ENCODE measurements around the gene ALDH6A1.
"Not testable (repeated sequence)": the region's sequence is repeated elsewhere in the genome, so short reads cannot be mapped to it uniquely, and the experiment has no call there.

Gene ALDH6A1
- total RNA-seq = 8.1 to 39.3 (median 17.5) reads per million in 9 experiments

GRCh38 chr14:74084277-74085046, at the start of gene ALDH6A1, which contains the start of gene LIN52:
Gene ALDH6A1 (minus strand): TSS chr14:74084453. CDS start chr14:74084394, 59 bp downstream.
Gene LIN52 (plus strand): TSS chr14:74084956. CDS start chr14:74084975, 19 bp downstream.
- Mint-ChIP-seq H3K4me3 (peak within 1 kb of the TSS; percentile 94 to 96), H3K27me3 (no peaks in the 10 kb centered on the region), H3K9me3 (no peaks in the 10 kb centered on the region), H3K27ac (peak within 1 kb of the TSS; percentile 91 to 95), H3K36me3 (ENCODE audit: insufficient read depth) (peaks cover 13% of the 10 kb centered on the region), H3K4me1 (ENCODE audit: low read depth in 2 of 2) (peaks cover 21 to 34% of the 10 kb centered on the region in 2 donors)
- ATAC-seq (replicated peaks) = peak; percentile 87
- peak; percentile 100 for DNase-seq

- peaks cover 0 to 4% of the 10 kb centered on the region in 2 donors for H3K4me1 Mint-ChIP-seq (ENCODE audit: low read depth in 2 of 2)
- no peaks in the 10 kb centered on the region for H3K9me3 Mint-ChIP-seq
- H3K27ac Mint-ChIP-seq = peak overlapping the region in 1 of 2 donors; percentile 36
- no peaks in the 10 kb centered on the region for H3K27me3 Mint-ChIP-seq
- no peak for ATAC-seq (replicated peaks)
- no peak for DNase-seq
- no peak overlapping the region for H3K4me3 Mint-ChIP-seq
- H3K36me3 Mint-ChIP-seq (ENCODE audit: insufficient read depth) = no peaks in the 10 kb centered on the region
Measured at GRCh38 chr14:74127634-74128033, 43.4 kb upstream of the ALDH6A1 start.

- H3K27ac Mint-ChIP-seq = no peak overlapping the region
Measured at GRCh38 chr14:74126315-74127013, 42.2 kb upstream of the ALDH6A1 start.

GRCh38 chr14:74125487-74125886, 41.2 kb upstream of the ALDH6A1 start:
- H3K27ac Mint-ChIP-seq; H3K36me3 Mint-ChIP-seq (ENCODE audit: insufficient read depth); H3K9me3 Mint-ChIP-seq; DNase-seq; H3K4me3 Mint-ChIP-seq; ATAC-seq (replicated peaks); H3K4me1 Mint-ChIP-seq (ENCODE audit: low read depth in 2 of 2); H3K27me3 Mint-ChIP-seq: not testable (repeated sequence)

More at GRCh38 chr14:74126315-74127013, 42.2 kb upstream of the ALDH6A1 start:
- no peaks in the 10 kb centered on the region for H3K27me3 Mint-ChIP-seq
- H3K36me3 Mint-ChIP-seq (ENCODE audit: insufficient read depth) = no peaks in the 10 kb centered on the region
- H3K4me3 Mint-ChIP-seq = no peak overlapping the region
- peaks cover 0 to 4% of the 10 kb centered on the region in 2 donors for H3K4me1 Mint-ChIP-seq (ENCODE audit: low read depth in 2 of 2)
- ATAC-seq (replicated peaks) = no peak
- H3K9me3 Mint-ChIP-seq = no peaks in the 10 kb centered on the region
- no peak for DNase-seq

GRCh38 chr14:74111395-74112216, 27.4 kb upstream of the ALDH6A1 start:
- not testable (repeated sequence) for H3K4me1 Mint-ChIP-seq (ENCODE audit: low read depth in 2 of 2); H3K27ac Mint-ChIP-seq; H3K4me3 Mint-ChIP-seq; H3K9me3 Mint-ChIP-seq; H3K27me3 Mint-ChIP-seq; DNase-seq
- peaks cover 14% of the 10 kb centered on the region for H3K36me3 Mint-ChIP-seq (ENCODE audit: insufficient read depth)
- peak; percentile 40 for ATAC-seq (replicated peaks)

GRCh38 chr14:74109369-74109768, 25.1 kb upstream of the ALDH6A1 start:
- Mint-ChIP-seq H3K36me3 (ENCODE audit: insufficient read depth) (peaks cover 17% of the 10 kb centered on the region), H3K4me1 (ENCODE audit: low read depth in 2 of 2) (no peaks in the 10 kb centered on the region), H3K9me3 (no peaks in the 10 kb centered on the region), H3K27ac (no peak overlapping the region), H3K27me3 (no peaks in the 10 kb centered on the region), H3K4me3 (no peak overlapping the region)
- no peak for ATAC-seq (replicated peaks)
- no peak for DNase-seq

GRCh38 chr14:74105381-74105780, 21.1 kb upstream of the ALDH6A1 start:
- Mint-ChIP-seq H3K36me3 (ENCODE audit: insufficient read depth) (peaks cover 26% of the 10 kb centered on the region), H3K27me3 (no peaks in the 10 kb centered on the region), H3K27ac (no peak overlapping the region), H3K4me1 (ENCODE audit: low read depth in 2 of 2) (no peaks in the 10 kb centered on the region), H3K4me3 (no peak overlapping the region), H3K9me3 (no peaks in the 10 kb centered on the region)
- ATAC-seq (replicated peaks) (no peak), DNase-seq (no peak)

GRCh38 chr14:74089251-74090020, 5.2 kb upstream of the ALDH6A1 start:
- H3K36me3 Mint-ChIP-seq (ENCODE audit: insufficient read depth) = peaks cover 23% of the 10 kb centered on the region
- H3K9me3 Mint-ChIP-seq = no peaks in the 10 kb centered on the region
- no peak for ATAC-seq (replicated peaks)
- H3K27me3 Mint-ChIP-seq = no peaks in the 10 kb centered on the region
- no peak for DNase-seq
- peaks cover 11 to 16% of the 10 kb centered on the region in 2 donors for H3K4me1 Mint-ChIP-seq (ENCODE audit: low read depth in 2 of 2)
- H3K4me3 Mint-ChIP-seq = no peak overlapping the region
- H3K27ac Mint-ChIP-seq = peak overlapping the region in 1 of 2 donors; percentile 11

GRCh38 chr14:74085828-74086227, 1.6 kb upstream of the ALDH6A1 start:
- Mint-ChIP-seq H3K4me1 (ENCODE audit: low read depth in 2 of 2) (peaks cover 21 to 34% of the 10 kb centered on the region in 2 donors), H3K27ac (peak overlapping the region; percentile 91 to 95), H3K27me3 (no peaks in the 10 kb centered on the region), H3K4me3 (peak overlapping the region; percentile 94 to 96), H3K9me3 (no peaks in the 10 kb centered on the region), H3K36me3 (ENCODE audit: insufficient read depth) (peaks cover 13% of the 10 kb centered on the region)
- DNase-seq = no peak
- no peak for ATAC-seq (replicated peaks)

GRCh38 chr14:74085047-74085637, 889 bp upstream of the ALDH6A1 start:
- Mint-ChIP-seq H3K36me3 (ENCODE audit: insufficient read depth) (peaks cover 13% of the 10 kb centered on the region), H3K9me3 (no peaks in the 10 kb centered on the region), H3K27me3 (no peaks in the 10 kb centered on the region), H3K4me3 (peak overlapping the region; percentile 94 to 96), H3K27ac (peak overlapping the region; percentile 91 to 95), H3K4me1 (ENCODE audit: low read depth in 2 of 2) (peaks cover 21 to 34% of the 10 kb centered on the region in 2 donors)
- DNase-seq (no peak), ATAC-seq (replicated peaks) (peak; percentile 7)

GRCh38 chr14:74083784-74084276, 423 bp downstream of the ALDH6A1 start:
- no peaks in the 10 kb centered on the region for H3K9me3 Mint-ChIP-seq
- peaks cover 18 to 29% of the 10 kb centered on the region in 2 donors for H3K4me1 Mint-ChIP-seq (ENCODE audit: low read depth in 2 of 2)
- H3K27me3 Mint-ChIP-seq = no peaks in the 10 kb centered on the region
- H3K36me3 Mint-ChIP-seq (ENCODE audit: insufficient read depth) = peaks cover 13% of the 10 kb centered on the region
- peak overlapping the region; percentile 91 to 95 for H3K27ac Mint-ChIP-seq
- ATAC-seq (replicated peaks) (no peak), DNase-seq (peak in 1 of 3 experiments; percentile 3)
- peak overlapping the region; percentile 94 to 96 for H3K4me3 Mint-ChIP-seq

GRCh38 chr14:74083161-74083560, 1.1 kb downstream of the ALDH6A1 start:
- Mint-ChIP-seq H3K27me3 (no peaks in the 10 kb centered on the region), H3K27ac (no peak overlapping the region), H3K9me3 (no peaks in the 10 kb centered on the region), H3K4me1 (ENCODE audit: low read depth in 2 of 2) (peaks cover 18 to 26% of the 10 kb centered on the region in 2 donors), H3K36me3 (ENCODE audit: insufficient read depth) (peaks cover 13% of the 10 kb centered on the region), H3K4me3 (peak overlapping the region; percentile 94 to 96)
- no peak for ATAC-seq (replicated peaks)
- DNase-seq = no peak
